CD14-positive monocyte (primary cell): Measurements from ENCODE around the gene IL1RAPL1. TPM values are rescaled to one million over a fixed set of nuclear protein-coding genes. Genes with fewer than 3 reads are reported as not detected.

Source experiments
- DNase-seq, 3 donors: peaks; one replicate each; pipeline ENCODE4 v3.0.0-alpha.2; 2011 to 2022
- H2AFZ ChIP-seq: 2 replicates; pipeline ENCODE4 v1.6.0; 2012; ENCODE audit warnings: mild to moderate bottlenecking, low read depth, low read length, inconsistent platforms; ENCODE audit not compliant: insufficient read depth, poor library complexity, severe bottlenecking
- H3K27ac ChIP-seq, 2 donors: 1 replicate in 1 of 2; 2 replicates in 1 of 2; pipeline ENCODE4 v1.5.1; 2012 to 2013; ENCODE audit warnings: low read length in 2 of 2, control low read depth in 1 of 2, inconsistent platforms in 1 of 2, low read depth in 1 of 2, mild to moderate bottlenecking in 1 of 2
- H3K27me3 ChIP-seq, 2 donors: one replicate each; pipeline versions ENCODE4 v1.6.0 to v1.6.1; 2011 to 2013; ENCODE audit warnings: low read length in 2 of 2; ENCODE audit not compliant: control insufficient read depth in 2 of 2, insufficient read depth in 2 of 2
- H3K36me3 ChIP-seq, 2 donors: replicated peaks in 1 of 2; 1 replicate in 1 of 2; 2 replicates in 1 of 2; pipeline versions ENCODE4 v1.5.1 to v1.6.1; 2012 to 2013; ENCODE audit warnings: low read length in 2 of 2, control low read depth in 1 of 2, inconsistent platforms in 1 of 2, mild to moderate bottlenecking in 1 of 2; ENCODE audit not compliant: insufficient read depth in 2 of 2, control insufficient read depth in 1 of 2
- H3K4me1 ChIP-seq, 2 donors: 1 replicate in 1 of 2; 2 replicates in 1 of 2; pipeline versions ENCODE4 v1.5.1 to v1.6.1; 2012 to 2013; ENCODE audit warnings: low read length in 2 of 2, control low read depth in 1 of 2, inconsistent platforms in 1 of 2, mild to moderate bottlenecking in 1 of 2, moderate library complexity in 1 of 2; ENCODE audit not compliant: insufficient read depth in 2 of 2, control insufficient read depth in 1 of 2
- H3K4me2 ChIP-seq: replicated peaks from 2 replicates; pipeline ENCODE3; 2012; ENCODE audit warnings: low read length, moderate library complexity, mild to moderate bottlenecking; ENCODE audit not compliant: poor library complexity, severe bottlenecking; ENCODE audit errors: extremely low read depth
- H3K4me3 ChIP-seq, 3 experiments: fragments of 200-600 bp in 1 of 3; sonication (generic) in 1 of 3; replicated peaks in 1 of 3; 1 replicate in 2 of 3; 2 replicates in 1 of 3; pipeline ENCODE4 v1.5.1; 2011 to 2013; ENCODE audit warnings: low read length in 3 of 3, mild to moderate bottlenecking in 3 of 3, control low read depth in 2 of 3, low read depth in 2 of 3, inconsistent platforms in 1 of 3, moderate library complexity in 1 of 3
- H3K79me2 ChIP-seq: 2 replicates; pipeline ENCODE4 v1.6.0; 2012; ENCODE audit warnings: mild to moderate bottlenecking, control low read depth, inconsistent platforms, low read length, moderate library complexity; ENCODE audit not compliant: insufficient read depth
- H3K9ac ChIP-seq: 2 replicates; pipeline ENCODE4 v1.6.0; 2017; ENCODE audit warnings: low read length, mild to moderate bottlenecking; ENCODE audit not compliant: insufficient read depth, poor library complexity, severe bottlenecking
- H3K9me3 ChIP-seq, 2 donors: replicated peaks in 1 of 2; 1 replicate in 1 of 2; 2 replicates in 1 of 2; pipeline versions ENCODE4 v1.5.1 to v1.6.1; 2012 to 2013; ENCODE audit warnings: low read length in 2 of 2, control low read depth in 1 of 2; ENCODE audit not compliant: control insufficient read depth in 1 of 2, insufficient read depth in 1 of 2
- H4K20me1 ChIP-seq: 2 replicates; pipeline ENCODE4 v1.6.0; 2012; ENCODE audit warnings: mild to moderate bottlenecking, low read length, control low read depth, moderate library complexity; ENCODE audit not compliant: insufficient read depth
- H3K27ac Mint-ChIP-seq, 7 donors: one replicate each; pipeline ENCODE4 v1.8.0; 2020; ENCODE audit warnings: mild to moderate bottlenecking in 7 of 7, mixed read lengths in 7 of 7, moderate library complexity in 6 of 7, inconsistent platforms in 2 of 7
- H3K27me3 Mint-ChIP-seq, 3 donors: one replicate each; pipeline ENCODE4 v1.8.0; 2021 to 2022; ENCODE audit warnings: low read depth in 3 of 3, mild to moderate bottlenecking in 3 of 3, mixed read lengths in 3 of 3, moderate library complexity in 3 of 3, inconsistent platforms in 1 of 3
- H3K36me3 Mint-ChIP-seq, 2 donors: one replicate each; pipeline ENCODE4 v1.8.0; 2020; ENCODE audit warnings: mixed read lengths in 2 of 2, inconsistent platforms in 1 of 2, mild to moderate bottlenecking in 1 of 2
- H3K4me1 Mint-ChIP-seq: one replicate; pipeline ENCODE4 v1.8.0; 2020; ENCODE audit warnings: mild to moderate bottlenecking, mixed read lengths
- H3K4me3 Mint-ChIP-seq, 2 donors: one replicate each; pipeline ENCODE4 v1.8.0; 2020; ENCODE audit warnings: mild to moderate bottlenecking in 2 of 2, mixed read lengths in 2 of 2, moderate library complexity in 1 of 2
- H3K9me3 Mint-ChIP-seq, 7 donors: one replicate each; pipeline ENCODE4 v1.8.0; 2020 to 2022; ENCODE audit warnings: mixed read lengths in 7 of 7, mild to moderate bottlenecking in 6 of 7, moderate library complexity in 6 of 7, inconsistent platforms in 2 of 7
- WGBS: methylation state at CpG from one replicate; pipeline ENCODE4 v1.1.5; 2013; ENCODE audit warnings: missing lambda C conversion rate; ENCODE audit not compliant: insufficient coverage; 5-methylcytosine and 5-hydroxymethylcytosine counted together
- intact Hi-C, 2 donors: fragments of 100-400 bp; cut with micrococcal nuclease; formaldehyde crosslinking; loops; one replicate each; pipeline versions ENCODE4 v1.15.0 to v1.15.1; 2023
- polyA plus RNA-seq, 3 donors: library from polyadenylated mRNA; depleted of rRNA in 1 of 3; unstranded in 2 of 3; stranded (reverse) in 1 of 3; fragments of 300-500 nt in 2 of 3; fragments of >200 nt in 1 of 3; fragmentation: Illumina TruSeq in 2 of 3; gene quantifications; 1 replicate in 2 of 3; 2 replicates in 1 of 3; pipeline ENCODE4 v1.2.3, GENCODE V29; 2012 to 2021
- TF ChIP-seq, protein P1 (sequence below): fragments of 200-600 bp; IDR thresholded peaks from one replicate; pipeline ENCODE4 v1.8.0; 2022; ENCODE audit warnings: antibody characterized with exemption, mild to moderate bottlenecking

Gene IL1RAPL1
- polyA plus RNA-seq, 3 donors: not detected

DNA sequence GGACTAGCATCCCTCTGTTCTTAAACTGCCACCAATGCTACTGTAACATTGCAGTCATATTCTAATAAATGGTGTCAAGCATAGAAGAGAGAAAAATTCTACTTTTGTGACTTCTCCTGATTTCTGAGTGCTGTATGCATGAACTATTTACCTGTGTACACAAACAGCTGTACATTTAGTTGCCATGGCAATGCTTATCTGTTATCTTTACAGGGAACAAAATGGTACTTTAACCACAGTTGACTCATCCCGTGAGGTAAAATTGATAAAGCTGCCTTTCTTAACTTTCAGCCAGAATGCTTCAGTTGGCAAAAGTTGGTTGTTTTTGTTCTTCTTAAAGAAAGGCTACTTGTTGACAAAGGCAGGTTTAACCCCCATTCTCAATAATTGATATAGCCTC lies 1040.6 kb downstream of the IL1RAPL1 start:
- Histone ChIP-seq H3K36me3 (no peaks in the 10 kb centered on the region), H3K4me1 (no peaks in the 10 kb centered on the region), H3K27ac (no peak overlapping the region), H3K9ac (no peak overlapping the region), H3K9me3 (no peaks in the 10 kb centered on the region), H4K20me1 (no peaks in the 10 kb centered on the region), H3K4me3 (no peak overlapping the region), H3K4me2 (no peak overlapping the region), H2AFZ (no peak overlapping the region), H3K27me3 (no peaks in the 10 kb centered on the region), H3K79me2 (no peaks in the 10 kb centered on the region)
- no peak for DNase-seq
- Mint-ChIP-seq H3K27ac (no peak overlapping the region), H3K27me3 (no peaks in the 10 kb centered on the region), H3K4me1 (no peaks in the 10 kb centered on the region), H3K36me3 (no peaks in the 10 kb centered on the region), H3K4me3 (no peak overlapping the region), H3K9me3 (peaks cover 0 to 4% (median 0%) of the 10 kb centered on the region in 7 donors)
- TF ChIP-seq, protein P1, sequence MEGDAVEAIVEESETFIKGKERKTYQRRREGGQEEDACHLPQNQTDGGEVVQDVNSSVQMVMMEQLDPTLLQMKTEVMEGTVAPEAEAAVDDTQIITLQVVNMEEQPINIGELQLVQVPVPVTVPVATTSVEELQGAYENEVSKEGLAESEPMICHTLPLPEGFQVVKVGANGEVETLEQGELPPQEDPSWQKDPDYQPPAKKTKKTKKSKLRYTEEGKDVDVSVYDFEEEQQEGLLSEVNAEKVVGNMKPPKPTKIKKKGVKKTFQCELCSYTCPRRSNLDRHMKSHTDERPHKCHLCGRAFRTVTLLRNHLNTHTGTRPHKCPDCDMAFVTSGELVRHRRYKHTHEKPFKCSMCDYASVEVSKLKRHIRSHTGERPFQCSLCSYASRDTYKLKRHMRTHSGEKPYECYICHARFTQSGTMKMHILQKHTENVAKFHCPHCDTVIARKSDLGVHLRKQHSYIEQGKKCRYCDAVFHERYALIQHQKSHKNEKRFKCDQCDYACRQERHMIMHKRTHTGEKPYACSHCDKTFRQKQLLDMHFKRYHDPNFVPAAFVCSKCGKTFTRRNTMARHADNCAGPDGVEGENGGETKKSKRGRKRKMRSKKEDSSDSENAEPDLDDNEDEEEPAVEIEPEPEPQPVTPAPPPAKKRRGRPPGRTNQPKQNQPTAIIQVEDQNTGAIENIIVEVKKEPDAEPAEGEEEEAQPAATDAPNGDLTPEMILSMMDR: no peak
- no CpG with 5 or more reads among the region's 1 CpG for WGBS
- intact Hi-C loops: no loop called here

DNA sequence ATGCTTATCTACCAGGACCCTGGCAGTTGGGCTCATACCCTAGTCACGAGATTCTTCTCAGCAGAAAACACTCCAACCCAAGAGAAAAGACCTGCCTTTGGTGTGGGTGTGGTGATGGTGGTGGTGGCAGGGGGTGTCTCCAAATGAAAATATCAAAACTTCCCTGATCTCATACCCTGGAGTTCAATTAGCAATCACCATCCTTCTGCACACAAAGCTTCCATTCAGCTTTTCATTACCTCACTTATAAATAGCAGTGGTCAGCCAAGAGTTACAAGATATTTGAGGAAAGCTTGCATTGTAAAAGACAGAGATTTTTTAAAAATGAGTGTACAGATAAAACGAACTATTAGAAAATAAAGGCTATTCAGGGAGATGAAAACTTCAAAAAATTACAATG lies 1047.3 kb downstream of the IL1RAPL1 start:
- Histone ChIP-seq H3K4me2 (no peak overlapping the region), H3K36me3 (no peaks in the 10 kb centered on the region), H3K4me1 (no peaks in the 10 kb centered on the region), H3K79me2 (no peaks in the 10 kb centered on the region), H3K4me3 (no peak overlapping the region), H4K20me1 (no peaks in the 10 kb centered on the region), H3K27ac (no peak overlapping the region), H2AFZ (no peak overlapping the region), H3K27me3 (no peaks in the 10 kb centered on the region), H3K9ac (no peak overlapping the region), H3K9me3 (no peaks in the 10 kb centered on the region)
- no peaks in the 10 kb centered on the region for H3K36me3 Mint-ChIP-seq
- WGBS: no CpG with 5 or more reads among the region's 2 CpGs
- no peak overlapping the region for H3K4me3 Mint-ChIP-seq
- TF ChIP-seq, protein P1: no peak
- DNase-seq: no peak
- intact Hi-C loops: no loop called here
- H3K27ac Mint-ChIP-seq: no peak overlapping the region
- no peaks in the 10 kb centered on the region for H3K27me3 Mint-ChIP-seq
- H3K9me3 Mint-ChIP-seq: peaks cover 0 to 5% (median 1%) of the 10 kb centered on the region in 7 donors
- no peaks in the 10 kb centered on the region for H3K4me1 Mint-ChIP-seq
